ENCODE data around the gene AQP1. TPM values are rescaled to one million over a fixed set of nuclear protein-coding genes. Genes with fewer than 3 reads are reported as not detected.

Gene AQP1
- total and polyA plus RNA-seq, 2 of the 8 experiments (the other 6 are each of a cell fraction or from before 2014, with no cell fraction given): 0.18 to 0.19 TPM

DNA sequence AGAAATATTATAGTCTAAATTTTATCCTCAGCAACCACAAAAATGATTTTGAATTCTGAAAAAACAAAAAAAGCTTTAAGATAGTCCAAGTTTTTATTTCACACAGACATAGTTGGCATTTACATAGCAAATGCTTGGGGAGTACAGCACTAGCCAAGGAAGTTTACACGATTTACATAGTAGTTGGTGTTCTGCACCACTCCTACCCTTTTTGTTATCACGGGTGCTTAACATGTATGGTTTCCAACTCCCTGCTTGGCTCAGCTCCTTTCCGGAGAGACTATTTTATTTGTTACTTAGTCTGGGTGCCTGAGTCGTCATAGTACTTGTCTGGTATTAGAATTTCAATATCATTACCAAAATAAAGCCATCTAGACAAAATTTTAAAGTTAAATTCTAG, 43.3 kb downstream of the AQP1 start (continued):
- TF ChIP-seq HDAC2 (IDR thresholded peaks at IDR 0.05; ENCODE audit: borderline replicate concordance in 1 of 2, low read depth in 2 of 2, low read length in 2 of 2) (no peak), YY1 (IDR thresholded peaks at IDR 0.05; ENCODE audit: low read depth, low read length) (no peak), CHD2 (IDR thresholded peaks at IDR 0.05; ENCODE audit: low read length) (no peak), CBX5 (IDR thresholded peaks at IDR 0.05; ENCODE audit: low read depth, low read length) (no peak), RXRA (IDR thresholded peaks at IDR 0.05; ENCODE audit: insufficient read depth, low read depth, low read length) (no peak), POLR2A (IDR thresholded peaks at IDR 0.05; ENCODE audit: control extremely low read depth in 1 of 2, low read depth in 2 of 2, low read length in 2 of 2) (no peak), NANOG (IDR thresholded peaks at IDR 0.05; ENCODE audit: insufficient read depth, low read depth, low read length, poor library complexity, severe bottlenecking) (no peak), TAF7 (optimal IDR thresholded peaks at IDR 0.05; ENCODE audit: borderline replicate concordance, low read depth, low read length) (no peak)
